GM18498 (cell line): ENCODE measurements around the gene NCOA3.
"Not testable (repeated sequence)": the region's sequence is repeated elsewhere in the genome, so short reads cannot be mapped to it uniquely, and the experiment has no call there.

Experiments used
- ATAC-seq: cut with Tn5 transposase; IDR thresholded peaks from one replicate; pipeline ENCODE4 v1.9.1; 2021; ENCODE audit warnings: mild to moderate bottlenecking, moderate library complexity; ENCODE audit not compliant: unreplicated experiment

NCOA3 gene

DNA sequence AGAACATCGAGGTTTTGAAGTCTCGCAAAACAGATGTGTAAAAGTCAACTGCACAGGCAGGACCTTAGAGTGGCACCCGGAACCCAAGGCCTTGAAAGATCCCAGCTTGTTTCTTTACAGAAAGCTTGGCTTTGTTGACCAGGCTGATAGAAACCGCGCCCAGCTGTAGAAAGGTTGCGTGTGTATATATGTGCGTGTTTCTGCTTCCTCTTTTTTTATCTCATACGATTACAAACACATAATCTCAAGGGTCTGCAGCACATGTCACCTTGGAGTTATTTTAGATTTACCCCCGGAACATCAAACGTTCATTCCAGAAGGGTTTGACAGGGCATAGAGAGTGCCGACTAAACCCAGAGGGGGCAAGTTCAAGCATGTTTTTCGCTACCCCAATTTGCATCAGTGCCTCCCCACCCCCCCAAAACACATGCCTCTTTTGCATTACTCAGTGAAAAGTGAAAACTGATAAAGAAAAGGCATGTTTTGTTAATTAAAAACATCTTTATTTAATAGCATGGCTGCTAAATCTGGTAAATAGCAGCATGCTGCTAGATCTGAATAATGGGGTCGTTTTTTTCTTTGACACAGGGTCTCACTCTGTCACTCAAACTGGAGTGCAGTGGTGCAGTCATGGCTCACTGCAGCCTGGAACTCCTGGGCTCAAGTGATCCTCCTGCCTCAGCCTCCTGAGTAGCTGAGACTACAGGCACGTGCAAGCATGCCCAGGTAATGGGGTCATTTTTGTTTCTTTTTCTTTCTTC, 33.2 kb upstream of the NCOA3 start:
- peak; percentile 71 for ATAC-seq

DNA sequence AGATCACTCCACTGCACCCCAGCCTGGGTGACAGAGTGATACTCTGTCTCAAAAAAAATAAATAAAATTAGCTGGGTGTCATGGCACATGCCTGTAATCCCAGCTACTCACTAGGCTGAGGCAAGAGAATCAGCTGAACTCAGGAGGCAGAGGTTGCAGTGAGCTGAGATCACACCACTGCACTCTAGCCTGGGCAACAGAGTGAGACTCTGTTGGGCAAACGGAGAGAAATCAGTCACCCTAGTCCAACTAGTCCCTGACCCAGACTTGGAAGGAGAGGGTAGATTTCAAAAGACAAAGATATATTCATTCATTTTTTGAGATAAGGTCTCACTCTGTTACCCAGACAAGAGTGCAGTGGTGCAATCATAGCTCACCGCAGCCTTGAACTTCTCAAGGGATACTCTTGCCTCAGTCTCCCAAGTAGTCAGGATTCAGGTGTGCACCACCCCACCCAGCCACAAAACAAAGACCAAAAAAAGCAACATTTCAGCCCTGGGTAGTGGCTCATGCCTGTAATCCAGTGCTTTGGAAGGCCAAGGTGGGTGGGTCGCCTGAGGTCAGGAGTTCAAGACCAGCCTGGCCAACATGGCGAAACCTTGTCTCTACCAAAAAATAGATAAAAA, 26.2 kb upstream of the NCOA3 start:
- ATAC-seq = no peak

DNA sequence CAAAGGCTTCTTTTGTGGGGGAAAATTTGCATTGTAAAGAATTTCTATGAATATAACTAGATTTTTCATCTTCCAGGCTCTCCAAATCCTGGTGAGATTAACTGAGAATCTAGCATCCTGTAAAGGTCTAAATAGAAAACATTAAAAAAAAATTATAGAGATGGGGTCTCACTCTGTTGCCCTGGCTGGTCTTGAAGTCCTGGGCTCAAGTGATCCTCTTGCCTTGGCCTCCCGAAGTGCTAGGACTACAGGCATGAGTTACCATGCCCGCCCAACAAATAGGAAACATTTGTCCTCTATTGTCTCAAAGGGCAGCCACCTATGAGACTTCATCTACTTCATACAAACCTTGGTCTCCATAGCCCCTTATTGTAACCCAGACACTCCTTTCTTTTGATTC, 25.2 kb upstream of the NCOA3 start:
- ATAC-seq = no peak

DNA sequence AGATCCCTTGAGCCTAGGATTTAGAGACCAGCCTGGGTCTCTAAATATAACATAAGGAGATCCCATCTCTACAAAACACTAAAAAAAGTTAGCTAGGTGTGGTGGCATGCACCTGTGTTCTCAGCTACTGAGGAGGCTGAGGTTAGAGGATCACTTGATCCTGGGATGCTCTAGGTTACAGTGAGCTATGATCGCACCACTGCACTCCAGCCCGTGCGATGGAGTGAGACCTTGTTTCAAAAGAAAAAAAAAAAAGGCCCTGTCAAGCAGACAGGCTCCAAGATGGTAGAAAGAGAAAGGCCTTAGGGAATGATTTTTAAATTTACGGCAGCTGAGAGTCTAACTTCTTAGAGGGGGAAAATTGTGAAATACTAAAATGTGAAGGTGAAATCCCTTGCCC, 22.6 kb upstream of the NCOA3 start:
- ATAC-seq = no peak

- ATAC-seq = no peak
These were observed 22.2 kb upstream of the NCOA3 start for GRCh38 chr20:47479506-47479905.

DNA sequence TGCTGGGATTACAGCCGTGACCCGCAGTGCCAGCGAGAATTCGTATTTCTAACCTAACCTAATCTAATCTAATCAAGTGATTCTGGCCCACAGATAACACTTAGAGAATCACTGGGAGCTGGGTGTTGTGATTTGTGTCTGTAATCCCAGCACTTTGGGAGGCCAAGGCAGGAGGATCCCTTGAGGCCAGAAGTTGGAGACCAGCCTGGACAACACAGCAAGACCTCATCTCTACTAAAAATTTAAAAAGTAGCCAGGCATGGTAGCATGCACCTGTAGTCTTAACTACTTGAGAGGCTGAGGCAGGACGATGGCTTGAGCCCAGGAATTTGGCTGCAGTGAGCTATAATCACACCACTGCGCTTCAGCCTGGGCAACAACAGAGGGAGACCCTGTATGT, 21.4 kb upstream of the NCOA3 start:
- ATAC-seq = no peak

DNA sequence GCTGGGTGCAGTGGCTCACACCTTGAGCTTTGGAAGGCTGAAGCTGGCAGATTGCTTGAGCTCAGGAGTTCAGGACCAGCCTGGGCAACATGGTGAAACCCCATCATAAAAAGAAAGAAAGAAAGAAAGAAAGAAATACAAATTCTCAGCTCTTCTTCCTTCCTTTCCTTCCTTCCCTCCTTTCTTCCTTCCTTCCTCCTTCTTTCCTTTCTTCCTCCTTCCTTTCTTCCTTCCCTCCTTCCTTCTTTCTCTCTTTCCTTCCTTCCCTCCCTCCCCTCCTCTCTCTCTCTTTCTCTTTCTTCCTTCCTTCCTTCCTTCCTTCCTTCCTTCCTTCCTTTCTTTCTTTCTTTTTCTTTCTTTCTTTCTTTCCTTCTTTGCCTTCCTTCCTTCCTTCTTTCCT, 21.0 kb upstream of the NCOA3 start:
- no peak for ATAC-seq

DNA sequence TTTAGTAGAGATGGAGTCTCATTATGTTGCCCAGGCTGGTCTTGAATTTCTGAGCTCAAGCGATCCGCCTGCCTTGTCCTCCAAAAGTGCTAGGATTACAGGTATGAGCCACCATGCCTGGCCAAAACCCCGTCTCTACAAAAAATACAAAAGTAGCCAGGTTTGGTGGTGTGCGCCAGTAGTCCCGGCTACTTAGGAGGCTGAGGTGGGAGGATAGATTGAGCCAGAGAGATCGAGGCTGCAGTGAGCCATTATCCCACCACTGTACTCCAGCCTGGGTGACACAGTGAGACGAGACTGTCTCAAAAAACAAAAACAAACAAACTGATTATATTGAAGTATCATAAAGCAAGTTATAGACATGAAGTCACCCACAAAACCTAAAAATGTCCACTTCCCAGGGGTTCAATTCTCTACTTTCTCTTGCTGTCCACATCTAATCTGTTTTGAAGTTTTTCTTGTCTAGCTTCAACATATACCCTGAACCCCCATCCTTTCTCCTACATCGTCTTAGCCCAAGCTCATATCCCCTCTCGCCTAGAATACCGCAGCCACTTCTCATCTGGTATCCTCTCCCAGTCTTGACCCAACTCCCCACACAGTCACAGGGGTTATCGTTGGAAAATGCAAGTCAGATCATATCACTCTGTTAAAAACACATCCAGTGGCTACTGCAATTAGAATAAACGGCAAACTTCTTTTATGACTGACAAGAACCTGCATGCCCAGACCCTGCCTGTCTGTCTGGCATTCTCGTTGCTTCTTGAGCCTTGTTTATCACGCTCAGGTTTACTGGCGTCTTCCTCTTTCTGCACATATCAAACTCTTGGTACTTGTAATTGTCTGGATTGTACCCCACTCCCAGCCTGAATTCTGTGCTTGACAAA, 20.1 kb upstream of the NCOA3 start:
- no peak for ATAC-seq

- ATAC-seq = no peak
These were observed 19.0 kb upstream of the NCOA3 start for GRCh38 chr20:47482705-47483104.

GRCh38 chr20:47484303-47484702, 17.4 kb upstream of the NCOA3 start:
- no peak for ATAC-seq

GRCh38 chr20:47487175-47487917, 14.3 kb upstream of the NCOA3 start:
- peak; percentile 78 for ATAC-seq

GRCh38 chr20:47489448-47489872, 12.2 kb upstream of the NCOA3 start:
- no peak for ATAC-seq

DNA sequence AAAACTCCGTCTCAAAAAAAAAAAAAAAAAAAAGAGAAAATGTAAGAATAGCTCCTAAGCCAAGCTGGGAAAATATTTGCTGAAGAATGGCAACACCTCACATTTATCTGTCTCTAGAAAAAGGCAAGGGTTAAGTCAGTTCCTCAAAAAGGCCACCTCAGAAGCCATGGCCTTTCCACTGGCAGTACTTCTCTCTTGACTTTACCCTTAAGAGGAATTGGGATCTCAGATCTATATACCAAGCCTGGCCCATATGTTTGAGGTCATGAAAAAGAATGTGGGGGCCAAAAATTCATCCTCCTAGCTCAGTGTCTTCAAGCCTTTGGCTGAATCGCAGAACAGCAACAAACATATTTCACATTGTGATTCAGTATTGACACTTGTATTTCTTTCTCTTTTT, 10.9 kb upstream of the NCOA3 start:
- no peak for ATAC-seq

DNA sequence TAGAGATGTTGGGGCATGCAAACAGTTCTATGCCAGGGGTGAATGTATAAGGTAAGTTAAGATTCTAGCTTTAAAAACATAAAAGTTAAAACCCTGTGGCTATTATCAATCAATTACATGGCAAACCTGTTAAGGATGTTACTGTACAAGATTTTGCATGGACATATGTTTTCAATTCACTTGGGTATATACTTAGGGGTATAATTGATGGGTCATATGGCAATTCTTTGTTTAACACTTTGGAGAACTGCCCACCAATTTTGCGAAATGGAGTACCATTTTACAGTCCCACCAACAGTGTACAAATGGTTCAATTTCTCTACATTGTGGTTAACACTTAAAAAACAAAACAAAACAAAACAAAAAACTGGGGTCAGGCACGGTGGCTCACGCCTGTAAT, 9.4 kb upstream of the NCOA3 start:
- no peak for ATAC-seq

- ATAC-seq = no peak
These were observed 8.3 kb upstream of the NCOA3 start for GRCh38 chr20:47493175-47493962.

GRCh38 chr20:47493963-47494293, 7.8 kb upstream of the NCOA3 start:
- ATAC-seq = no peak

DNA sequence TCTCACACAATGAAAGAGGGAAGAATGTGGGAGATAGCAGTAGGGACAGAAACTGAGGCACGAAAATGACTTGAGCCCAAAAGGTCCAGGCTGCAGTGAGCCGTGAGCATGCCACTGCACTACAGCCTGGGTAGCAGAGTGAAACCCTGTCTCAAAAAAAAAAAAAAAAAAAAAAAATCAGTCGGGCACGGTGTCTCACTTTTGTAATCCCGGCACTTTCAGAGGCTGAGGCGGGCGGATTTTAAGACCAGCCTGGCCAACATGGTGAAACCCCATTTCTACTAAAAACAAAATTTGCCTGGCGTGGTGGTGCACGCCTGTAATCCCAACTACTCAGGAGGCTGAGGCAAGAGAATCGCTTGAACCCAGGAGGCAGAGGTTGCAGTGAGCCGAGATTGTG, 7.1 kb upstream of the NCOA3 start:
- ATAC-seq = not testable (repeated sequence)

- ATAC-seq = no peak
These were observed 5.6 kb upstream of the NCOA3 start for GRCh38 chr20:47496118-47496517.

DNA sequence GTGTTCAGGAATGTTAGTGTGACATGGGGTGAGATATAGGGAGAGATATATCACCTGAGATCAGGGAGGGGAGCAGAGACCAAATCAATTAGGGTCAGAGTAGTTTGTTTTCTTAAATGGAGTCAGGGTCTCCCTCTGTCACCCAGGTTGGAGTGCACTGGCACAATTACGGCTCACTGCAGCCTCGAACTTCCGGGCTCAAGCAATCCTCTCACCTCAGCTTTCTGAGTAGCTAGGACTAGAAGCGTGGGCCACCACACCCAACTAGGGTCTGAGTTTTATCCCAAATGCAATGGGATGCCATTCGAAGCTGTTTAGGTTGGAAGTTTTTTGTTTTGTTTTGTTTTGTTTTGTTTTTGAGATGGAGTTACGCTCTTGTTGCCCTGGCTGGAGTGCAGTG, 3.1 kb upstream of the NCOA3 start:
- ATAC-seq = no peak

DNA sequence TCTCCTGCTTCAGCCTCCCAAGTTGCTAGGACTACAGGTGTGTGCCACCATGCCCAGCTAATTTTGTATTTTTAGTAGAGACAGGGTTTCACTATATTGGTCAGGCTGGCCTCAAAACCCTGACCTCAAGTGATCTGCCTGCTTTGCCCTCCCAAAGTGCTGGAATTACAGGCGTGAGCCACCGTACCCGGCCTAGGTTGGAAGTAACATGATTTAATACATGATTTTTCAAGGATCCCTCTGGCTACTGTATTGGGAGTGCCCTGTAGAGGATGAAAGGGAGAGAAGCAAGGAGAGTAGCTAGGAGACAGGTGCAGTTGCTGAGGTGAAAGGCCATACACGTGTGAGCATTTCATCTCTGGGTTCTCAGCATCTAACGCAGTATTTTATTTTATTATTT, 2.6 kb upstream of the NCOA3 start:
- ATAC-seq = no peak
